ENCODE results near the gene OXA1L. TPM values are rescaled to one million over a fixed set of nuclear protein-coding genes. Genes with fewer than 3 reads are reported as not detected.
"Not testable (repeated sequence)": the region's sequence is repeated elsewhere in the genome, so short reads cannot be mapped to it uniquely, and the experiment has no call there.

The OXA1L gene
- total RNA-seq, 1 experiment from 2014 or later: 110 TPM

DNA sequence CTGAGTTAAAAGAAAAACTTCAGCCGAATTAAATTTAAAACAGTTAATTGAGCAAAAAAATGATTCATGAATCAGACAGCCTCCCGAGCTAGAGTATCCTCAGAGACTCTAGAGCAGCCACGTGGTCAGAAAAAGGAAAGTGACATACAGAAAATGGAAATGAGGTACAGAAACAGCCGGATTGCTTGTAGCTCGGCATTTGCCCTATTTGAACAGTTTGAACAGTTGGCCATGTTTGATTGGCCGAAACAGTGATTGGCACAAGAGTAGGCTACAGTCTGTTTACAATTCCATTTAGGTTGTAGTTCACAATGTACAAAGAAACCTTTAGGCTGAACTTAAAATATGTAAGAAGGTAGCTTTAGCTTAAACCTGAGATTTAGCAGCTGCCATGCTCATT, 12.9 kb upstream of the OXA1L start:
- intact Hi-C loops (cut with micrococcal nuclease; ENCODE audit: unreplicated experiment): loop anchor here (5.0 kb wide), 1 partner anchor 181 kb away; no protein-coding TSS in a partner anchor
- no peaks in the 10 kb centered on the region for H3K9me3 ChIP-seq
- Mint-ChIP-seq H3K27me3 (ENCODE audit: insufficient read depth, unreplicated experiment) (no peaks in the 10 kb centered on the region), H3K4me3 (ENCODE audit: unreplicated experiment) (no peak overlapping the region), H3K27ac (ENCODE audit: unreplicated experiment) (no peak overlapping the region), H3K36me3 (ENCODE audit: insufficient read depth, unreplicated experiment) (no peaks in the 10 kb centered on the region), H3K4me1 (ENCODE audit: low read depth, unreplicated experiment) (peaks cover 22% of the 10 kb centered on the region), H3K9me3 (ENCODE audit: unreplicated experiment) (no peaks in the 10 kb centered on the region)
- no TSS peak for BruUV-seq (replicated peaks)
- no peak overlapping the region for H3K4me3 ChIP-seq (ENCODE audit: low read depth, low read length)
- no peaks in the 10 kb centered on the region for H3K36me3 ChIP-seq (ENCODE audit: control insufficient read depth, insufficient read depth, low read length)
- ChIA-PET POLR2A (no interaction called here), CTCF (no interaction called here)
- peaks cover 19% of the 10 kb centered on the region for H3K4me1 ChIP-seq
- DNase-seq: no peak
- TF ChIP-seq, protein P1, sequence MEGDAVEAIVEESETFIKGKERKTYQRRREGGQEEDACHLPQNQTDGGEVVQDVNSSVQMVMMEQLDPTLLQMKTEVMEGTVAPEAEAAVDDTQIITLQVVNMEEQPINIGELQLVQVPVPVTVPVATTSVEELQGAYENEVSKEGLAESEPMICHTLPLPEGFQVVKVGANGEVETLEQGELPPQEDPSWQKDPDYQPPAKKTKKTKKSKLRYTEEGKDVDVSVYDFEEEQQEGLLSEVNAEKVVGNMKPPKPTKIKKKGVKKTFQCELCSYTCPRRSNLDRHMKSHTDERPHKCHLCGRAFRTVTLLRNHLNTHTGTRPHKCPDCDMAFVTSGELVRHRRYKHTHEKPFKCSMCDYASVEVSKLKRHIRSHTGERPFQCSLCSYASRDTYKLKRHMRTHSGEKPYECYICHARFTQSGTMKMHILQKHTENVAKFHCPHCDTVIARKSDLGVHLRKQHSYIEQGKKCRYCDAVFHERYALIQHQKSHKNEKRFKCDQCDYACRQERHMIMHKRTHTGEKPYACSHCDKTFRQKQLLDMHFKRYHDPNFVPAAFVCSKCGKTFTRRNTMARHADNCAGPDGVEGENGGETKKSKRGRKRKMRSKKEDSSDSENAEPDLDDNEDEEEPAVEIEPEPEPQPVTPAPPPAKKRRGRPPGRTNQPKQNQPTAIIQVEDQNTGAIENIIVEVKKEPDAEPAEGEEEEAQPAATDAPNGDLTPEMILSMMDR (IDR thresholded peaks at IDR 0.05; ENCODE audit: insufficient read depth in 1 of 2, low read depth in 1 of 2, low read length in 1 of 2, severe bottlenecking in 1 of 2, unreplicated experiment in 1 of 2): no peak
- H3K27me3 ChIP-seq (replicated peaks; ENCODE audit: control insufficient read depth, insufficient read depth, low read length): no peaks in the 10 kb centered on the region

DNA sequence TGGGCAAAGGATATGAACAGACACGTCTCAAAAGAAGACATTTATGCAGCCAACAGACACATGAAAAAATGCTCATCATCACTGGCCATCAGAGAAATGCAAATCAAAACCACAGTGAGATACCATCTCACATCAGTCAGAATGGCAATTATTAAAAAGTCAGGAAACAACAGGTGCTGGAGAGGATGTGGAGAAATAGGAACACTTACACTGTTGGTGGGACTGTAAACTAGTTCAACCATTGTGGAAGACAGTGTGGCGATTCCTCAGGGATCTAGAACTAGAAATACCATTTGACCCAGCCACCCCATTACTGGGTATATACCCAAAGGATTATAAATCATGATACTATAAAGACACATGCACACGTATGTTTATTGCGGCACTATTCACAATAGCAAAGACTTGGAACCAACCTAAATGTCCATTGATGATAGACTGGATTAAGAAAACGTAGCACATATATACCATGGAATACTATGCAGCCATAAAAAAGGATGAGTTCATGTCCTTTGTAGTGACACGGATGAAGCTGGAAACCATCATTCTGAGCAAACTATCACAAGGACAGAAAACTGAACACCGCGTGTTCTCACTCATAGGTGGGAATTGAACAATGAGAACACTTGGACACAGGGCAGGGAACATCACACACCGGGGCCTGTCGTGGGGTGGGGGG, 8.4 kb upstream of the OXA1L start:
- DNase-seq; H3K9me3 Mint-ChIP-seq (ENCODE audit: unreplicated experiment); BruUV-seq (replicated peaks); H3K4me1 Mint-ChIP-seq (ENCODE audit: low read depth, unreplicated experiment); CTCF ChIA-PET; H3K36me3 ChIP-seq (ENCODE audit: control insufficient read depth, insufficient read depth, low read length); H3K4me3 ChIP-seq (ENCODE audit: low read depth, low read length); H3K4me1 ChIP-seq; H3K27me3 Mint-ChIP-seq (ENCODE audit: insufficient read depth, unreplicated experiment); intact Hi-C loops (cut with micrococcal nuclease; ENCODE audit: unreplicated experiment); H3K4me3 Mint-ChIP-seq (ENCODE audit: unreplicated experiment); H3K27ac Mint-ChIP-seq (ENCODE audit: unreplicated experiment); H3K27me3 ChIP-seq (replicated peaks; ENCODE audit: control insufficient read depth, insufficient read depth, low read length); H3K9me3 ChIP-seq: not testable (repeated sequence)
- H3K36me3 Mint-ChIP-seq (ENCODE audit: insufficient read depth, unreplicated experiment): peaks cover 14% of the 10 kb centered on the region
- POLR2A ChIA-PET: interaction anchor here (0.6 kb wide), 1 partner anchor 61 kb away, joined by 4 read pairs; no protein-coding TSS in a partner anchor

DNA sequence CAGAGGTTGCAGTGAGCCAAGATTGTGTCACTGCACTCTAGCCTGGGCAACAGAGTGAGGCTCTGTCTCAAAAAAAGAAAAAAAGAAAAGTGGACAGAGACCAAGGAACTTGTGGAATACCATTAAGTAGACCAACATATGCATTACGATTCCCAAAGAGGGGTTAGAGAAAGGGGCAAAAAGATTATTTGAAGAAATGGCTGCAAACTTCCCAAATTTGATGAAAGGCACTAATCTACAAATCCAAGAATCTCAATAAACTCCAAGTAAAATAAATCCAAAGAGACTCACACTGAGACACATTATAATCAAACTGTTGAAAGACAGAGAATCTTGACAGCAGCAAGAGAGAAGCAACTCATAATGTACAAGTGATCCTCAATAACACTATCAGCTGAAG, 4.8 kb upstream of the OXA1L start:
- Mint-ChIP-seq H3K4me1 (ENCODE audit: low read depth, unreplicated experiment) (no peaks in the 10 kb centered on the region), H3K27me3 (ENCODE audit: insufficient read depth, unreplicated experiment) (no peaks in the 10 kb centered on the region), H3K4me3 (ENCODE audit: unreplicated experiment) (no peak overlapping the region), H3K9me3 (ENCODE audit: unreplicated experiment) (no peaks in the 10 kb centered on the region), H3K36me3 (ENCODE audit: insufficient read depth, unreplicated experiment) (peaks cover 25% of the 10 kb centered on the region), H3K27ac (ENCODE audit: unreplicated experiment) (no peak overlapping the region)
- no peak overlapping the region for H3K4me3 ChIP-seq (ENCODE audit: low read depth, low read length)
- ChIA-PET POLR2A (no interaction called here), CTCF (no interaction called here)
- intact Hi-C loops (cut with micrococcal nuclease; ENCODE audit: unreplicated experiment): no loop called here
- H3K4me1 ChIP-seq: no peaks in the 10 kb centered on the region
- TF ChIP-seq, protein P1 (IDR thresholded peaks at IDR 0.05; ENCODE audit: insufficient read depth in 1 of 2, low read depth in 1 of 2, low read length in 1 of 2, severe bottlenecking in 1 of 2, unreplicated experiment in 1 of 2): no peak
- H3K9me3 ChIP-seq: peaks cover 5% of the 10 kb centered on the region; the same call in 1 of the 2 replicates
- no peaks in the 10 kb centered on the region for H3K27me3 ChIP-seq (replicated peaks; ENCODE audit: control insufficient read depth, insufficient read depth, low read length)
- H3K36me3 ChIP-seq (ENCODE audit: control insufficient read depth, insufficient read depth, low read length): no peaks in the 10 kb centered on the region
- DNase-seq: no peak
- no TSS peak for BruUV-seq (replicated peaks)
